Large intestine (tissue), 3 donors: ENCODE results near the gene TMEM240. TPM values are rescaled to one million over a fixed set of nuclear protein-coding genes. Genes with fewer than 3 reads are reported as not detected.
A peak's percentile ranks its signal among the peaks of the same experiment; 100 is the strongest.

Source experiments
- DNase-seq, 2 donors: peaks; one replicate each; pipeline versions ENCODE4 v3.0.0 to v3.0.0-alpha.2; 2013
- H3K27ac ChIP-seq: one replicate; pipeline ENCODE4 v1.5.1; 2013; ENCODE audit warnings: low read length
- H3K27me3 ChIP-seq: 2 replicates; pipeline ENCODE4 v1.6.1; 2013; ENCODE audit warnings: low read length; ENCODE audit not compliant: control insufficient read depth, insufficient read depth
- H3K36me3 ChIP-seq: 2 replicates; pipeline ENCODE4 v1.6.1; 2013; ENCODE audit warnings: low read length; ENCODE audit not compliant: control insufficient read depth, insufficient read depth
- H3K4me1 ChIP-seq: one replicate; pipeline ENCODE4 v1.6.1; 2013; ENCODE audit warnings: low read length; ENCODE audit not compliant: control insufficient read depth, insufficient read depth
- H3K4me3 ChIP-seq: one replicate; pipeline ENCODE4 v1.5.1; 2013; ENCODE audit warnings: low read length
- H3K9me3 ChIP-seq: one replicate; pipeline ENCODE4 v1.6.1; 2013; ENCODE audit warnings: mild to moderate bottlenecking, low read depth, low read length, moderate library complexity; ENCODE audit not compliant: control insufficient read depth
- WGBS: methylation state at CpG from one replicate; pipeline ENCODE4 v1.1.5; 2013; ENCODE audit warnings: low lambda C conversion rate; ENCODE audit not compliant: insufficient coverage; 5-methylcytosine and 5-hydroxymethylcytosine counted together
- polyA plus RNA-seq: library from polyadenylated mRNA; unstranded; fragments of 120-200 nt; gene quantifications from one replicate; pipeline ENCODE4 v1.2.1, GENCODE V29; 2013

The TMEM240 gene
- polyA plus RNA-seq, 1 donor = 3.9 TPM

- Histone ChIP-seq H3K9me3 (peaks cover 16% of the 10 kb centered on the region), H3K36me3 (peaks cover 24% of the 10 kb centered on the region), H3K4me3 (peak overlapping the region; percentile 33), H3K27ac (no peak overlapping the region), H3K27me3 (peaks cover 8% of the 10 kb centered on the region), H3K4me1 (peaks cover 24% of the 10 kb centered on the region)
- peak in 1 of 2 donors; percentile 36 for DNase-seq
- no CpG with 5 or more reads among the region's 53 CpGs for WGBS
These were observed 599 bp upstream of the TMEM240 start for GRCh38 chr1:1540818-1541628.

- Histone ChIP-seq H3K27me3 (peaks cover 8% of the 10 kb centered on the region), H3K9me3 (peaks cover 16% of the 10 kb centered on the region), H3K4me1 (peaks cover 24% of the 10 kb centered on the region), H3K4me3 (peak overlapping the region; percentile 18), H3K27ac (no peak overlapping the region), H3K36me3 (peaks cover 23% of the 10 kb centered on the region)
- DNase-seq = peak in 1 of 2 donors; percentile 29
- WGBS = no CpG with 5 or more reads among the region's 66 CpGs
These were observed 924 bp downstream of the TMEM240 start for GRCh38 chr1:1539310-1540089.

GRCh38 chr1:1538989-1539309 lies 1.5 kb downstream of the TMEM240 start:
- Histone ChIP-seq H3K4me1 (peaks cover 24% of the 10 kb centered on the region), H3K36me3 (peaks cover 23% of the 10 kb centered on the region), H3K9me3 (peaks cover 16% of the 10 kb centered on the region), H3K27ac (no peak overlapping the region), H3K4me3 (no peak overlapping the region), H3K27me3 (peaks cover 8% of the 10 kb centered on the region)
- WGBS = no CpG with 5 or more reads among the region's 18 CpGs
- no peak for DNase-seq

GRCh38 chr1:1538334-1538733 lies 2.1 kb downstream of the TMEM240 start:
- H3K27ac ChIP-seq = no peak overlapping the region
- H3K4me1 ChIP-seq = peaks cover 20% of the 10 kb centered on the region
- peaks cover 16% of the 10 kb centered on the region for H3K9me3 ChIP-seq
- H3K27me3 ChIP-seq = peaks cover 8% of the 10 kb centered on the region
- 100% methylated on average over 2 of the region's 23 CpGs for WGBS
- H3K4me3 ChIP-seq = no peak overlapping the region
- H3K36me3 ChIP-seq = peaks cover 23% of the 10 kb centered on the region
- no peak for DNase-seq

- no peak for DNase-seq
- H3K27ac ChIP-seq = no peak overlapping the region
- peaks cover 8% of the 10 kb centered on the region for H3K27me3 ChIP-seq
- H3K4me3 ChIP-seq = no peak overlapping the region
- peaks cover 14% of the 10 kb centered on the region for H3K4me1 ChIP-seq
- no CpG with 5 or more reads among the region's 32 CpGs for WGBS
- peaks cover 13% of the 10 kb centered on the region for H3K9me3 ChIP-seq
- H3K36me3 ChIP-seq = peaks cover 20% of the 10 kb centered on the region
These were observed 2.7 kb downstream of the TMEM240 start for GRCh38 chr1:1537626-1538250.

- Histone ChIP-seq H3K4me3 (no peak overlapping the region), H3K9me3 (peaks cover 7% of the 10 kb centered on the region), H3K4me1 (peaks cover 8% of the 10 kb centered on the region), H3K36me3 (peaks cover 15% of the 10 kb centered on the region), H3K27me3 (peaks cover 8% of the 10 kb centered on the region), H3K27ac (no peak overlapping the region)
- no peak for DNase-seq
- WGBS = no CpG with 5 or more reads among the region's 15 CpGs
These were observed 3.4 kb downstream of the TMEM240 start for GRCh38 chr1:1536938-1537546.

GRCh38 chr1:1536019-1536937 lies 4.1 kb downstream of the TMEM240 start:
- no CpG with 5 or more reads among the region's 48 CpGs for WGBS
- Histone ChIP-seq H3K4me1 (peaks cover 6% of the 10 kb centered on the region), H3K27me3 (peaks cover 8% of the 10 kb centered on the region), H3K9me3 (peaks cover 6% of the 10 kb centered on the region), H3K36me3 (peaks cover 8% of the 10 kb centered on the region), H3K27ac (no peak overlapping the region), H3K4me3 (no peak overlapping the region)
- DNase-seq = no peak

- Histone ChIP-seq H3K9me3 (peaks cover 10% of the 10 kb centered on the region), H3K4me3 (no peak overlapping the region), H3K27ac (no peak overlapping the region), H3K4me1 (no peaks in the 10 kb centered on the region), H3K36me3 (peaks cover 4% of the 10 kb centered on the region), H3K27me3 (peaks cover 8% of the 10 kb centered on the region)
- WGBS = no CpG with 5 or more reads among the region's 66 CpGs
- DNase-seq = no peak
These were observed 5.0 kb downstream of the TMEM240 start for GRCh38 chr1:1535201-1536018.
